ENCODE measurements around the gene POLD3. TPM values are rescaled to one million over a fixed set of nuclear protein-coding genes. Genes with fewer than 3 reads are reported as not detected.

POLD3 gene
- total and polyA plus RNA-seq, 10 of the 15 experiments (the other 5 are each of a cell fraction or from before 2014, with no cell fraction given): 23.8 to 63.7 (median 38.7) TPM

- TF ChIP-seq IRF5 (IDR thresholded peaks at IDR 0.05; ENCODE audit: borderline replicate concordance) (no peak), FOXK2 (IDR thresholded peaks at IDR 0.05) (no peak)
Measured at GRCh38 chr11:74646215-74646614, 53.8 kb downstream of the POLD3 start (continued).

GRCh38 chr11:74646954-74647353, 54.6 kb downstream of the POLD3 start:
- RAD21 ChIA-PET (ENCODE audit: unreplicated experiment): no interaction called here
- Histone ChIP-seq H3K27me3 (replicated peaks in 1 of 2; ENCODE audit: control insufficient read depth in 2 of 2, insufficient read depth in 2 of 2, low read length in 1 of 2) (no peaks in the 10 kb centered on the region), H3K4me2 (ENCODE audit: control insufficient read depth, insufficient read depth) (no peak overlapping the region), H4K20me1 (ENCODE audit: control insufficient read depth, insufficient read depth) (no peaks in the 10 kb centered on the region), H3K4me1 (ENCODE audit: control insufficient read depth, insufficient read depth, low read length) (no peaks in the 10 kb centered on the region), H3K27ac (ENCODE audit: control insufficient read depth, insufficient read depth) (no peak overlapping the region), H3K4me3 (no peak overlapping the region), H3K36me3 (ENCODE audit: control insufficient read depth in 2 of 2, insufficient read depth in 2 of 2, low read length in 1 of 2) (peaks cover 0 to 10% of the 10 kb centered on the region in 2 experiments; a peak in 1 of 4 replicates), H2AFZ (ENCODE audit: control insufficient read depth, low read depth, low read length) (no peak overlapping the region), H3K9me3 (replicated peaks; ENCODE audit: control insufficient read depth, insufficient read depth, low read length) (no peaks in the 10 kb centered on the region), H3K79me2 (ENCODE audit: control insufficient read depth, insufficient read depth, low read length) (no peaks in the 10 kb centered on the region), H3K9ac (ENCODE audit: control insufficient read depth, insufficient read depth, low read length) (no peak overlapping the region)
- TF ChIP-seq MLLT1 (IDR thresholded peaks at IDR 0.05): no peak
- TF ChIP-seq HCFC1 (IDR thresholded peaks at IDR 0.05; ENCODE audit: low read length): no peak
- TF ChIP-seq CBX5 (IDR thresholded peaks at IDR 0.05; ENCODE audit: low read depth): no peak
- TF ChIP-seq SMC3 (IDR thresholded peaks at IDR 0.05; ENCODE audit: borderline replicate concordance, low read length): no peak
- WGBS (ENCODE audit: insufficient coverage, insufficient replicate concordance, low lambda C conversion rate, missing lambda C conversion rate): 88% methylated on average over 7 of the region's 7 CpGs
- POLR2A ChIA-PET: no interaction called here
- FAIRE-seq (no peak), ATAC-seq (no peak), DNase-seq (ENCODE audit: low read depth, low spot score) (no peak)
- in situ Hi-C loops (cut with MboI): no loop called here
- CTCF ChIA-PET: interaction anchor here (0.6 kb wide), 1 partner anchor 494 kb away, joined by 3 read pairs; no protein-coding TSS in a partner anchor
- intact Hi-C loops (cut with micrococcal nuclease; ENCODE audit: unreplicated experiment): no loop called here
- SMC1A ChIA-PET (ENCODE audit: uncharacterized antibody, unreplicated experiment): no interaction called here
- BruUV-seq (replicated peaks): no TSS peak
